Endothelial cell (in vitro differentiated cells): ENCODE measurements around the gene NR4A3. TPM values are rescaled to one million over a fixed set of nuclear protein-coding genes. Genes with fewer than 3 reads are reported as not detected.

ENCODE experiments used
- DNase-seq: peaks from one replicate; pipeline ENCODE4 v3.0.0; 2021; ENCODE audit warnings: low spot score
- H3K27ac Mint-ChIP-seq: one replicate; pipeline ENCODE4 v1.8.0; 2021; ENCODE audit warnings: mixed read lengths, inconsistent platforms; ENCODE audit not compliant: unreplicated experiment
- H3K27me3 Mint-ChIP-seq: one replicate; pipeline ENCODE4 v1.8.0; 2021; ENCODE audit warnings: mild to moderate bottlenecking, moderate library complexity, mixed read lengths, inconsistent platforms; ENCODE audit not compliant: unreplicated experiment
- H3K36me3 Mint-ChIP-seq: one replicate; pipeline ENCODE4 v1.8.0; 2021; ENCODE audit warnings: mild to moderate bottlenecking, low read depth, mixed read lengths, inconsistent platforms; ENCODE audit not compliant: unreplicated experiment
- H3K4me1 Mint-ChIP-seq: one replicate; pipeline ENCODE4 v1.8.0; 2021; ENCODE audit warnings: mild to moderate bottlenecking, mixed read lengths, inconsistent platforms; ENCODE audit not compliant: unreplicated experiment
- H3K4me3 Mint-ChIP-seq: one replicate; pipeline ENCODE4 v1.8.0; 2021; ENCODE audit warnings: mild to moderate bottlenecking, mixed read lengths, inconsistent platforms; ENCODE audit not compliant: unreplicated experiment
- H3K9me3 Mint-ChIP-seq: one replicate; pipeline ENCODE4 v1.8.0; 2021; ENCODE audit warnings: mixed read lengths, inconsistent platforms; ENCODE audit not compliant: unreplicated experiment
- total RNA-seq: library from RNA; stranded (reverse); fragmentation: NEBNext Ultra II Directional; extraction: Animal tissue kit (Norgen Biotek cat#: 25700); gene quantifications from one replicate; pipeline ENCODE4 v1.2.1, GENCODE V29; 2021; ENCODE audit not compliant: unreplicated experiment
- TF ChIP-seq, protein P1 (sequence below): fragments of 200-600 bp; sonication (generic); IDR thresholded peaks from one replicate; pipeline ENCODE4 v1.5.0; 2021; ENCODE audit warnings: antibody characterized with exemption; ENCODE audit not compliant: unreplicated experiment

The NR4A3 gene
- total RNA-seq, 1 donor from 2014 or later, result 0.18 TPM

DNA sequence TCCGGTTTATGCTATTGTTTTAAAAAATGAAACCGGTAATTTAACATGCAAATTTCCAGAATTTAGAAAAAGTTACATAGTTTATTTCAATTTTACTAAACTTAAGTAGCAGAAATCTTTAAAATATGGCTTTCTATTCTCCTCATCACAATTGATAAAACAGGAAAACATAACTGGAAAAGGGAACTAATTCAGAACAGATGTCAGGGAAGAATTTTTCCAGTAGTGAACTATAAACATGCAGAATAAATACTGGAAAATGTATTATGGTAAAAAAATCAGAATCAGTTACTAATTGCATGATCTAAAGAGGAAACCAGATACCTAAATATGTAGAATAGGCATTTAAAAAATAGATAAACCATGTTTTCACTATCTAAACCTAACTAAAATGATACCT, 7.3 kb upstream of the NR4A3 start:
- Mint-ChIP-seq H3K36me3 (no peaks in the 10 kb centered on the region), H3K9me3 (no peaks in the 10 kb centered on the region), H3K27ac (no peak overlapping the region), H3K27me3 (peaks cover 7% of the 10 kb centered on the region), H3K4me3 (no peak overlapping the region), H3K4me1 (peaks cover 27% of the 10 kb centered on the region)
- TF ChIP-seq, protein P1, sequence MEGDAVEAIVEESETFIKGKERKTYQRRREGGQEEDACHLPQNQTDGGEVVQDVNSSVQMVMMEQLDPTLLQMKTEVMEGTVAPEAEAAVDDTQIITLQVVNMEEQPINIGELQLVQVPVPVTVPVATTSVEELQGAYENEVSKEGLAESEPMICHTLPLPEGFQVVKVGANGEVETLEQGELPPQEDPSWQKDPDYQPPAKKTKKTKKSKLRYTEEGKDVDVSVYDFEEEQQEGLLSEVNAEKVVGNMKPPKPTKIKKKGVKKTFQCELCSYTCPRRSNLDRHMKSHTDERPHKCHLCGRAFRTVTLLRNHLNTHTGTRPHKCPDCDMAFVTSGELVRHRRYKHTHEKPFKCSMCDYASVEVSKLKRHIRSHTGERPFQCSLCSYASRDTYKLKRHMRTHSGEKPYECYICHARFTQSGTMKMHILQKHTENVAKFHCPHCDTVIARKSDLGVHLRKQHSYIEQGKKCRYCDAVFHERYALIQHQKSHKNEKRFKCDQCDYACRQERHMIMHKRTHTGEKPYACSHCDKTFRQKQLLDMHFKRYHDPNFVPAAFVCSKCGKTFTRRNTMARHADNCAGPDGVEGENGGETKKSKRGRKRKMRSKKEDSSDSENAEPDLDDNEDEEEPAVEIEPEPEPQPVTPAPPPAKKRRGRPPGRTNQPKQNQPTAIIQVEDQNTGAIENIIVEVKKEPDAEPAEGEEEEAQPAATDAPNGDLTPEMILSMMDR, result no peak
- DNase-seq, result no peak

DNA sequence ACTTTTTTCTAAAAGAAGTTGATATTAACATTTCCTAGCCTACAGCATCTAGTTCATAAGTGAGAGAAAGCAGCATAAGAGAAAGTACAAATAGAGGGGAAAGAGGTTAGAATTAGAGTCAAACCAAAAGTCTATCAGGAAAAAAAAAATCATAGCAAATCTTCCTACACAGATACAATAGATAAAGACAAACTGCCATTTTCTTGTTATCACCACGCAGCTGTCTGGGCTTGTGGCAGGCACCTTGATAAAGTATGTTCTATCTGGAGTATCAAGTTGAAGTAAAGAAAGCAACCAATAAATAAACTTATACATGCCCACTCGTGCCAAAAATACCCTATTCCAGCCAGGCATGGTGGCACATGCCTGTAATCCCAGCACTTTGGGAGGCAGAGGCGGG, 5.3 kb upstream of the NR4A3 start:
- DNase-seq, result no peak
- H3K4me3 Mint-ChIP-seq, result no peak overlapping the region

DNA sequence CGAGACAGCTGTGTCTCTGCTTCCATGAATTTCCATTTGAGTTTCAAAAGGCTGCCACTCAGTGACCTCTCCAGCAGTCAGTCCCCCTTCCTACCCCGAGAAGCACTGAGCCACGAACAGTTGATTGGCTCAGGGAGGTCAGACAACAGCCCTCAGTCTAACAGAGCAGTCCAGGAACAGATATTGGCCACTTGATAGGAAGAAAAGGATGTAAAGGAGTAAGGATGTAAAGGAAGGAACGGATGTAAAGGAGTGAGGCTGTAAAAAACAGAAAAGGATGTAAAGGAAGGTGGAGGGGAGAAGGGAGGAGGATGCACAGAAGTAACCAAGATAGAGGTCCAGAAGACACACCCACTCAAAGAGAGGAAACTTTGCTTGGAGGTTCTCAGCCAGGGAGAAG, 3.2 kb upstream of the NR4A3 start:
- Mint-ChIP-seq H3K9me3 (no peaks in the 10 kb centered on the region), H3K4me3 (peak overlapping the region; percentile 94), H3K27ac (peak overlapping the region; percentile 40), H3K27me3 (peaks cover 29% of the 10 kb centered on the region), H3K36me3 (peaks cover 7% of the 10 kb centered on the region), H3K4me1 (peaks cover 37% of the 10 kb centered on the region)
- DNase-seq, result peak; percentile 12
- TF ChIP-seq, protein P1, result no peak

More for the DNA sequence above, 5.3 kb upstream of the NR4A3 start:
- H3K36me3 Mint-ChIP-seq, result peaks cover 7% of the 10 kb centered on the region
- H3K9me3 Mint-ChIP-seq, result no peaks in the 10 kb centered on the region
- H3K27me3 Mint-ChIP-seq, result peaks cover 16% of the 10 kb centered on the region
- H3K27ac Mint-ChIP-seq, result no peak overlapping the region
- peaks cover 30% of the 10 kb centered on the region for H3K4me1 Mint-ChIP-seq
- TF ChIP-seq, protein P1, result no peak

- Mint-ChIP-seq H3K4me3 (peak overlapping the region; percentile 94), H3K36me3 (peaks cover 7% of the 10 kb centered on the region), H3K27ac (peak overlapping the region; percentile 86), H3K4me1 (peaks cover 37% of the 10 kb centered on the region), H3K27me3 (peaks cover 29% of the 10 kb centered on the region), H3K9me3 (no peaks in the 10 kb centered on the region)
- DNase-seq, result peak; percentile 78
- TF ChIP-seq, protein P1, result no peak
Observed at GRCh38 chr9:99819123-99819855, 2.4 kb upstream of the NR4A3 start.
